OCI-LY3 (cell line): Measurements from ENCODE around the gene KIF25.

ENCODE experiments used
- H2AFZ ChIP-seq: fragments of 200-600, 300-600 bp; shearing (Covaris generic); 2 replicates; pipeline ENCODE4 v1.6.0; 2014; ENCODE audit warnings: antibody characterized with exemption, low read depth, low read length
- H3K27ac ChIP-seq: fragments of 200-600, 300-600 bp; sonication (generic); 2 replicates; pipeline ENCODE4 v1.5.1; 2014; ENCODE audit warnings: mild to moderate bottlenecking, low read length, moderate library complexity, mixed read lengths
- H3K27me3 ChIP-seq: fragments of 200-600, 300-600 bp; sonication (generic); 2 replicates; pipeline ENCODE4 v1.6.1; 2014; ENCODE audit warnings: low read depth, low read length, mixed read lengths
- H3K36me3 ChIP-seq: fragments of 200-600, 300-600 bp; sonication (generic); replicated peaks from 2 replicates; pipeline ENCODE3; 2014; ENCODE audit warnings: low read depth, low read length, mixed read lengths
- H3K4me1 ChIP-seq: fragments of 300-600, 200-600 bp; sonication (generic); 2 replicates; pipeline ENCODE4 v1.6.1; 2014; ENCODE audit warnings: low read length, mixed read lengths
- H3K4me2 ChIP-seq: fragments of 200-600, 300-600 bp; sonication (generic); 2 replicates; pipeline ENCODE4 v1.6.1; 2014; ENCODE audit warnings: low read length, mixed read lengths
- H3K4me3 ChIP-seq: fragments of 300-600, 200-600 bp; sonication (generic); 2 replicates; pipeline ENCODE4 v1.5.1; 2014; ENCODE audit warnings: antibody characterized with exemption, mild to moderate bottlenecking, low read length, moderate library complexity
- H3K79me2 ChIP-seq: fragments of 300-600, 200-600 bp; shearing (Covaris generic); 2 replicates; pipeline ENCODE4 v1.6.1; 2014; ENCODE audit warnings: mild to moderate bottlenecking, low read length, mixed read lengths
- H3K9ac ChIP-seq: fragments of 300-600, 200-600 bp; shearing (Covaris generic); 2 replicates; pipeline ENCODE4 v1.6.0; 2014; ENCODE audit warnings: mild to moderate bottlenecking, low read length, moderate library complexity
- H3K9me3 ChIP-seq: fragments of 200-600, 300-600 bp; shearing (Covaris generic); 2 replicates; pipeline ENCODE4 v1.6.1; 2014; ENCODE audit warnings: low read length, mixed read lengths; ENCODE audit not compliant: insufficient read depth
- H4K20me1 ChIP-seq: fragments of 200-600, 300-600 bp; sonication (generic); 2 replicates; pipeline ENCODE4 v1.6.1; 2016; ENCODE audit warnings: low read length, mixed read lengths; ENCODE audit not compliant: insufficient read depth
- CTCF ChIP-seq: fragments of 200-600, 300-600 bp; sonication (generic); IDR thresholded peaks from 2 replicates; pipeline ENCODE4 v1.5.1; 2014; ENCODE audit warnings: antibody characterized with exemption, low read length, low read depth
- EZH2phosphoT487 ChIP-seq: fragments of 200-600 bp; shearing (Covaris generic); IDR thresholded peaks from 2 replicates; pipeline ENCODE4 v1.6.1; 2018; ENCODE audit warnings: antibody characterized with exemption, mixed run types, low read depth

KIF25 gene

DNA sequence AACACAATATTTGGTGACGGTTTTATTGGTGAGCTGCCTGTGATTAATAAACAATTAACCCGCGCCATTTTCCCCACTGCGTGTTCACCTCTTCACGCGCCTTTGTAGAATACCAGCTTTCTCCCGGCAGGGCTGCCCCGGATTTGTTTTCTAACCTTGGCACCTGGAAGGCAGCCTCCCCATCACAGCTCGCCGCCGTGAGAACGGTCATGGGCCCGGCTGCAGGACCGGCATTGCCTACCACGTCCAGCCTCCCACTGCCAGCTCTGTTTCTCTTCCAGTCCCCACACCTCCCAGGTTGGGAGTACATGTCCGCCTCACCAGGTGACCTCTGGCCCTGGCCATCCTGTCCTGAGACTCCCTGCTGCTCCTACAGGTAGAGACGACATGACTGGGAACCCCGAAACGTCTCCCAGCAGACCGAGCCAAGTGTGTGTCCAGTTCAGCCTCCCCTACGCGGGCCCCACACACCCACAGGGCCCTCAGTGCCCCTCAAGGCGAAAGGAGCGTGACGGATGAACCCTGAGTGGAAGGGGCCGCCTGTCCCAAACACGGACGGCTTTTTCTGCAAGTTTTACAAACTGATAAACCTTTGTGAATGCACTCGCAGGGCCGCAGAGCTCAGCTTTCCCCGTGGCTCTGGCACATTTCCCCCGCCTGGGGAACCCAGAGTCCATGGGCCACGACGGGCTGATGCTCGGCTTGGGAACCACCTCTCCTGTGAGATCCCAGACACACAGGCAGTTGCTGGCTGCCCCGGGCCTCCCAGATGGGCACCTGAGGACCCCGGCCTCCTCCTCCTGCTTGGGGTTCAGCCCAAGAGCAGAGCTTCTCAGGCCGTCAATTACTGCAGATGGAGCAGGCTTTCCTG, 55.9 kb downstream of the KIF25 start:
- Histone ChIP-seq H3K4me2 (no peak overlapping the region), H3K9me3 (no peaks in the 10 kb centered on the region), H3K4me1 (no peaks in the 10 kb centered on the region), H3K4me3 (no peak overlapping the region), H2AFZ (no peak overlapping the region), H3K9ac (no peak overlapping the region), H3K36me3 (no peaks in the 10 kb centered on the region), H3K27ac (no peak overlapping the region), H4K20me1 (no peaks in the 10 kb centered on the region), H3K79me2 (no peaks in the 10 kb centered on the region), H3K27me3 (no peaks in the 10 kb centered on the region)
- TF ChIP-seq CTCF, result no peak
- no peak for TF ChIP-seq EZH2phosphoT487

DNA sequence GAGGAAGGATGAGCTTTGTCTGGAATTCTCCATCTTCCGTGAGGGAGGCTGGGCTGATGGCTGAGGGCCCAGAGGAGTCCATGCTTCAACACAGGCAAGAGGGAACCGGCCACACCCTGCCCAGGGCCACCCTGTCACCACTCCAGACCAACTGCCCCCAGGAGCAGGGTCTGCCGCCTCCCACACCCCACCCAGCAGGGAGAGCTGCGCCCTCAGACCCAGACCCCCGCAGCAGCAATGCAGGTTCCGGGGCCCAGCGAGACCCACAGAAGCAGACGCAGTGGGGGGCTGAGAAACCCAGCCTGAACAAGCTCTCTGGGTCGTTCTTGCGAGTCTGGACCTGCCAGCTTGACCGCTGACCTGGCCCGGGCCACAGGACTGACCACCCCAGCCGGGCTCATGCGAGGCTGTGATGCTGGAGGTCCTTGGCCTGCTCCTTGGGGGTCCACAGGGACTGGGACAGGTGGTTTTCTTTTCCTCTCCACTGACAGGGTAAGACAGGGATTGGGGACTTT, 56.5 kb downstream of the KIF25 start:
- Histone ChIP-seq H3K4me1 (no peaks in the 10 kb centered on the region), H4K20me1 (no peaks in the 10 kb centered on the region), H3K9ac (no peak overlapping the region), H3K27me3 (no peaks in the 10 kb centered on the region), H2AFZ (no peak overlapping the region), H3K9me3 (no peaks in the 10 kb centered on the region), H3K4me2 (no peak overlapping the region), H3K4me3 (no peak overlapping the region), H3K79me2 (no peaks in the 10 kb centered on the region), H3K27ac (no peak overlapping the region), H3K36me3 (no peaks in the 10 kb centered on the region)
- no peak for TF ChIP-seq CTCF
- no peak for TF ChIP-seq EZH2phosphoT487

DNA sequence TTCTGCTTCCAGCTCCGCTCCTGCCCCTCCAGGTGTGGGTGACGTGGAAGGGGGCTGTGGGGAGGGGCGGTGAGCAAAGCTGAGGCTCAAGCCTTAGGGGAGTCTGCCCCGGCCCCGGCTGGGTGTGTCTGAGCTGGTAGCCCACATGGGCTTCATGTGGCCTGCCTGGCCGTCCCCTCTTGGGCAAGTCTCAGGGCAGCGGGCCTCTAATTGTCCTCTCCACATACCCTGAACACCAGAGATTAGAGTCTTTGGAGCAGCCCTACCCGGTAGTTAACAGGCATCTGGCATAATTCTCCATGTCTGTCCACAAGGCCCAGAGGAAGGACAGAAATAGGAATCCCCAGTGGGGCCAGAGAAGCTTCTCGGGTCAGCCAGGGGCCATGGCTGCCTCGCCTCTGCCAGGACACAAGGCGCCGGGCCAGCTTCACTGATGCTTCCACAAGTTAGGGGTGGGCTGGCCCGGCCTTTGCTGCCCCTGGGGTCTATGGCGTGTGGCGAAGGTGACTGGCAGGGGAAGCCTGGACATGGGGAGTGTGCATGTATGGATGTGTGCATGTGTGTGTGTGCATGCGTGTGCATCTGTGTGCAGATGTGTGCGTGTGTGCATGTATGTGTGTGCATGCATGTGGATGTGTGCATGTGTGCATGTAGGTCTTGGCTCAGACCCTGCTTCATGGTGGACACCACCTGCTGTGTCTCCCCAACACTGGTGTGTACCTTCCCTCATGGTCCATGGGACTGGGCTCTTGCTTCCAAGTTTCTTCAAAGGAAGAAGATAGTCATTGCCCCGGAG, 57.5 kb downstream of the KIF25 start:
- Histone ChIP-seq H2AFZ (no peak overlapping the region), H3K4me3 (no peak overlapping the region), H3K27ac (no peak overlapping the region), H3K79me2 (no peaks in the 10 kb centered on the region), H3K9me3 (no peaks in the 10 kb centered on the region), H3K9ac (no peak overlapping the region), H3K27me3 (no peaks in the 10 kb centered on the region), H3K36me3 (no peaks in the 10 kb centered on the region), H4K20me1 (no peaks in the 10 kb centered on the region), H3K4me2 (no peak overlapping the region), H3K4me1 (no peaks in the 10 kb centered on the region)
- TF ChIP-seq CTCF (no peak), EZH2phosphoT487 (no peak)
